Measurements from ENCODE around the gene GLIS1. TPM values are rescaled to one million over a fixed set of nuclear protein-coding genes. Genes with fewer than 3 reads are reported as not detected.

The GLIS1 gene
- polyA plus RNA-seq, 1 donor from 2014 or later = not detected

- no peaks in the 10 kb centered on the region for H3K79me2 ChIP-seq (replicated peaks; ENCODE audit: insufficient read depth, low read length)
- no peak overlapping the region for H2AFZ ChIP-seq (ENCODE audit: low read depth, low read length)
- H3K27ac ChIP-seq (ENCODE audit: low read length) = no peak overlapping the region
- H3K9me2 ChIP-seq (ENCODE audit: insufficient read depth, low read length) = no peaks in the 10 kb centered on the region
- H3K27me3 ChIP-seq (ENCODE audit: insufficient read depth, low read depth, low read length) = no peaks in the 10 kb centered on the region
- H3F3A ChIP-seq (ENCODE audit: insufficient read depth, low read length, poor library complexity, severe bottlenecking) = no peaks in the 10 kb centered on the region
- TF ChIP-seq MXI1 (conservative IDR thresholded peaks at IDR 0.05; ENCODE audit: poor library complexity, severe bottlenecking) = no peak
- no peak for TF ChIP-seq EZH2 (IDR thresholded peaks at IDR 0.05; ENCODE audit: borderline replicate concordance, insufficient read depth, low read length, poor library complexity, severe bottlenecking)
- no peak for TF ChIP-seq TAF1 (IDR thresholded peaks at IDR 0.05; ENCODE audit: low read depth)
- no peak for TF ChIP-seq CTCF (IDR thresholded peaks at IDR 0.05; ENCODE audit: poor library complexity, severe bottlenecking)
- TF ChIP-seq POLR2AphosphoS5 (IDR thresholded peaks at IDR 0.05) = no peak
- TF ChIP-seq, protein P1, sequence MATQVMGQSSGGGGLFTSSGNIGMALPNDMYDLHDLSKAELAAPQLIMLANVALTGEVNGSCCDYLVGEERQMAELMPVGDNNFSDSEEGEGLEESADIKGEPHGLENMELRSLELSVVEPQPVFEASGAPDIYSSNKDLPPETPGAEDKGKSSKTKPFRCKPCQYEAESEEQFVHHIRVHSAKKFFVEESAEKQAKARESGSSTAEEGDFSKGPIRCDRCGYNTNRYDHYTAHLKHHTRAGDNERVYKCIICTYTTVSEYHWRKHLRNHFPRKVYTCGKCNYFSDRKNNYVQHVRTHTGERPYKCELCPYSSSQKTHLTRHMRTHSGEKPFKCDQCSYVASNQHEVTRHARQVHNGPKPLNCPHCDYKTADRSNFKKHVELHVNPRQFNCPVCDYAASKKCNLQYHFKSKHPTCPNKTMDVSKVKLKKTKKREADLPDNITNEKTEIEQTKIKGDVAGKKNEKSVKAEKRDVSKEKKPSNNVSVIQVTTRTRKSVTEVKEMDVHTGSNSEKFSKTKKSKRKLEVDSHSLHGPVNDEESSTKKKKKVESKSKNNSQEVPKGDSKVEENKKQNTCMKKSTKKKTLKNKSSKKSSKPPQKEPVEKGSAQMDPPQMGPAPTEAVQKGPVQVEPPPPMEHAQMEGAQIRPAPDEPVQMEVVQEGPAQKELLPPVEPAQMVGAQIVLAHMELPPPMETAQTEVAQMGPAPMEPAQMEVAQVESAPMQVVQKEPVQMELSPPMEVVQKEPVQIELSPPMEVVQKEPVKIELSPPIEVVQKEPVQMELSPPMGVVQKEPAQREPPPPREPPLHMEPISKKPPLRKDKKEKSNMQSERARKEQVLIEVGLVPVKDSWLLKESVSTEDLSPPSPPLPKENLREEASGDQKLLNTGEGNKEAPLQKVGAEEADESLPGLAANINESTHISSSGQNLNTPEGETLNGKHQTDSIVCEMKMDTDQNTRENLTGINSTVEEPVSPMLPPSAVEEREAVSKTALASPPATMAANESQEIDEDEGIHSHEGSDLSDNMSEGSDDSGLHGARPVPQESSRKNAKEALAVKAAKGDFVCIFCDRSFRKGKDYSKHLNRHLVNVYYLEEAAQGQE (IDR thresholded peaks at IDR 0.05; ENCODE audit: borderline replicate concordance) = no peak
- TF ChIP-seq RAD21 (conservative IDR thresholded peaks at IDR 0.05) = no peak
- TF ChIP-seq SMC3 (conservative IDR thresholded peaks at IDR 0.05; ENCODE audit: poor library complexity) = no peak
- TF ChIP-seq EP300 (conservative IDR thresholded peaks at IDR 0.05; ENCODE audit: poor library complexity, severe bottlenecking) = no peak
- H3K9me3 ChIP-seq (ENCODE audit: low read length) = no peaks in the 10 kb centered on the region
- no peak overlapping the region for H3K4me3 ChIP-seq (ENCODE audit: low read length)
- no peaks in the 10 kb centered on the region for H4K20me1 ChIP-seq (ENCODE audit: insufficient read depth)
- H3K4me2 ChIP-seq (ENCODE audit: low read length) = no peak overlapping the region
- H3K36me3 ChIP-seq (ENCODE audit: insufficient read depth, low read length) = no peaks in the 10 kb centered on the region
- H3K9ac ChIP-seq (ENCODE audit: low read length) = no peak overlapping the region
Observed at GRCh38 chr1:53706356-53706755, 32.6 kb downstream of the GLIS1 start.

GRCh38 chr1:53705446-53706096 lies 33.4 kb downstream of the GLIS1 start:
- H3K9me2 ChIP-seq (ENCODE audit: insufficient read depth, low read length) = no peaks in the 10 kb centered on the region
- H3K4me3 ChIP-seq (ENCODE audit: low read length) = no peak overlapping the region
- H3K27ac ChIP-seq (ENCODE audit: low read length) = no peak overlapping the region
- H3K27me3 ChIP-seq (ENCODE audit: insufficient read depth, low read depth, low read length) = no peaks in the 10 kb centered on the region
- no peaks in the 10 kb centered on the region for H4K20me1 ChIP-seq (ENCODE audit: insufficient read depth)
- TF ChIP-seq TAF1 (IDR thresholded peaks at IDR 0.05; ENCODE audit: low read depth) = no peak
- H3K9ac ChIP-seq (ENCODE audit: low read length) = no peak overlapping the region
- H2AFZ ChIP-seq (ENCODE audit: low read depth, low read length) = no peak overlapping the region
- H3K4me2 ChIP-seq (ENCODE audit: low read length) = no peak overlapping the region
- H3K9me3 ChIP-seq (ENCODE audit: low read length) = no peaks in the 10 kb centered on the region
- H3K36me3 ChIP-seq (ENCODE audit: insufficient read depth, low read length) = no peaks in the 10 kb centered on the region
- no peaks in the 10 kb centered on the region for H3F3A ChIP-seq (ENCODE audit: insufficient read depth, low read length, poor library complexity, severe bottlenecking)
- no peaks in the 10 kb centered on the region for H3K79me2 ChIP-seq (replicated peaks; ENCODE audit: insufficient read depth, low read length)

Data from neural cell (in vitro differentiated cells).